NCI-H2107 treated with DMSO at 0.1 percent for 48 hours (cell line): ENCODE data around the gene CGB1.
A peak's percentile ranks its signal among the peaks of the same experiment; 100 is the strongest.
"Not testable (repeated sequence)": the region's sequence is repeated elsewhere in the genome, so short reads cannot be mapped to it uniquely, and the experiment has no call there.

ENCODE experiments used
- DNase-seq: peaks from one replicate; lab custom pipeline; 2025; ENCODE audit not compliant: unreplicated experiment; lab: John Stamatoyannopoulos, UW

The CGB1 gene

GRCh38 chr19:49036815-49037214, at the start of gene CGB1:
Gene CGB1, minus strand, starts transcription at chr19:49036895. Its CDS starts 184 bp downstream, at chr19:49036711.
- DNase-seq: not testable (repeated sequence)

DNA sequence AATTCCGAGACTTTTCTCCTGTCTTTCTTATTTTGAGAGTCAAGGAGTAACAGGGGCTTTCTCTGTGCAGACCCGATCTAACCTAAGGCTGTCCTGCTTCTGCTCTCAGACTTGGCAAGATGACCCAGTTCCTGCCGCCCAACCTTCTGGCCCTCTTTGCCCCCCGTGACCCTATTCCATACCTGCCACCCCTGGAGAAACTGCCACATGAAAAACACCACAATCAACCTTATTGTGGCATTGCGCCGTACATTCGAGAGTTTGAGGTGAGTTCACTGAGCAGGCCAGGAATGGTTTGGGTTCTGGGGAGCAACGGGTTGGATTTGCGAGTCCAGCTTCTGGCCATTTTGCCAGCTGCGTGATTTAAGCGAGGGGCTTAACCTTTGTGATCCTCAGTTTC, 49.6 kb upstream of the CGB1 start:
- DNase-seq: no peak

- DNase-seq: no peak
These were observed 49.2 kb upstream of the CGB1 start for GRCh38 chr19:49085868-49086232.

DNA sequence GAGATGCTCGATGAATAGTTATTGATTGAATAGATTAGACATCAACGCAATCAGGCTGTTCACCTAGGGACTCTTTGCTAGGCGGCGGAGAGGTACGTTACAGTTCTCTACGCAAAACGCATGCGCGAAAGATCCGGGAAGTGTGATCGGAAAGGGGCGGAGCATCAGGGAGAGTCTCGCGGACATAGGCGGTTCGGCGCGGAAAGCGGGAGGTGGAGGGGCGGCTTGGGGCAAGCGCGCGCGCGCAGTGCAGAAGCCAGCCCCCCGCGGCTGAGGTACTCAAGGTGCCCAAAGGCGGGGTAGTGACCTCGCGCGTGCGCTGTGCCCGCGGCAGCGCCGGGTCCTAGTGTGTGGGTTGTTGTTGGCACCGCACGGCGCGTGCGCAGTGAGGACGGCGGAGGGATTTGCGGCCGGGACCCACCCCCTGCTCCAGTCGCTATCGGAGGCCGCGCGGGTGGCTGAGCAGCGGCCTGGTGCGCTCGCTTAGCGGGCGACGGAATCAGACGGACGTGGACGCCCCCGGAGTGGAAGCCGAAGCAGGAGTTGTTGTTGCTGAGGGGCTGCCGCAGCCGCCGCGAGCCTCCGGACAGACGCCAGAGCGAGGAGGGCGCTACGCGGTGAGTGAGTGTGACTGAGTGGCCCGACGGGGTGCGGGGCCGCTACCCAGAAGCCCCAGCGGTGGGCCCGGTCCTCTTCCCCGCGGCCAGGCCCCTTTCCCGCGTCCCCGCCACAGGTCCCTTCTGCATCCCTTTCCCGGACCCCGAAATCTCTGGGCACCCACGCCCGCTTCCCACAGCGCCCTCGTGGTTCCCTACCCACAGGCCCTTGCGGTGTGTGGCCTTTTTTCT, 48.5 kb upstream of the CGB1 start, which contains the start of gene SNRNP70:
SNRNP70 (plus strand) TSS at position 432 of the 848 bp plus-strand sequence. CDS start 964 bp downstream, outside the sequence.
- peak; percentile 97 for DNase-seq

DNA sequence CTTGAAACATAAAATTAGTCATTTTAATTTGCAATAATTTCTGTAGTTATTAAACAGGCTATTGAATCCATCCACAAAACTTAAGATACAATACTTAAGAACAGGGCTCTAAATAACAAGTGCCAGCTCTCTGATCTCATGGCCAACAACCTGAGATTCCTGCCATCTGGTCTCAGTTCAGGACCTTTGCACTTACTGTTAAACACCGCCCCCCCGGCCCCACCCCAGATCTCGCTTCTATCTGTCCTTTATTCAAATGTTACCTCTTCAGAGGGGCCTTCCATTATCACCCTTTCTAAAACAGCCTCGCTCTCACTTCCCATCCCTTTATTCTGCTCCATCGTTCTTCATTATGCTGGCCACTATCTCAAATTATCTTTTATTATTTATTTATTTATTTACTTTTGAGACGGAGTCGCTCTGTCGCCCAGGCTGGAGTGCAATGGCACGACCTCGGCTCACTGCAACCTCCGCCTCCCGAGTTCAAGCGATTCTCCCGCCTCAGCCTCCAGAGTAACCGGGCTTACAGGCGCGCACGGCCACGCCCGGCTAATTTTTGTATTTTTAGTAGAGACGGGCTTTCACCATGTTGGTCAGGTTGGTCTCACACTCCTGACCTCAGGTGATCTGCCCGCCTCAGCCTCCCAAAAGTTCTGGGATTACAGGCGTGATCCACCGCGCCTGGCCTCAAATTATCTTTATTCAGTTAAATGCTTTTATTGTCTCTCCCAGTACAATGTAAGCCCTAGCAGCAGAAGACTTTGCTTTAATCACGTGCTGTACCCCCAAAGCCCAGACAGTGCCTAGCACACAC, 47.7 kb upstream of the CGB1 start:
- no peak for DNase-seq

DNA sequence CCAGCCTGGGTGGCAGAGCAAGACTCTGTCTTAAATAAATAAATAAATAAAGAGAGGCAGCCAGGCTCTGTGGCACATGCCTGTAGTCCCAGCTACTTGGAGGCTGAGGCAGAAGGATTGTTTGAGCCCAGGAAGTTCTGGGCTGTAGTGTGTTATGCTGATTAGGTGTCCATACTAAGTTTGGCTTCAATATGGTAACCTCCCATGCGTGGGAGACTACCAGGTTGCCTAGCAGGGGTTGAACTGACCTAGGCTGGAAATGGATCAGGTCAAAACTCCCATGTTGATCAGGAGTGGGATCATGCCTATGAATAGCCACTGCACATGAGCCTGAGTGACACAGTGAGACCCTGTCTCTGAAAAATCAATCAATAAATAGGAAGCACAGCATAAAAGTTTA, 44.6 kb upstream of the CGB1 start:
- no peak for DNase-seq

DNA sequence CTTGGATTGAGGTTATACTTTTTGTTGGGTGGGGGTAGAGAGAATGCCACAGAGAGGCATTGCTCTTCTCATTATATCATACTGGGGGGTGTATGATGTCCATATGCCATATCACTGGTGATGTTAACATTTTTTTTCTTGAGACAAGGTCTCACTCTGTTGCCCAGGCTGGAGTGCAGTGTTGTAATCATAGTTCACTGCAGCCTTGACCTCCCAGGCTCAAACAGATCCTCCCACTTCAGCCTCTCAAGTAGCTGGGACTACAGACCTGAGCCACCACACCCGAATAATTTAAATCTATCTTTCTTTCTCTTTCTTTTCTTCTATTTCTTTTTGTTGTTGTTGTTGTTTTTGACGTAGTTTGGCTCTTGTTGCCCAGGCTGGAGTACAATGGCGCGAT, 43.7 kb upstream of the CGB1 start:
- DNase-seq: no peak

DNA sequence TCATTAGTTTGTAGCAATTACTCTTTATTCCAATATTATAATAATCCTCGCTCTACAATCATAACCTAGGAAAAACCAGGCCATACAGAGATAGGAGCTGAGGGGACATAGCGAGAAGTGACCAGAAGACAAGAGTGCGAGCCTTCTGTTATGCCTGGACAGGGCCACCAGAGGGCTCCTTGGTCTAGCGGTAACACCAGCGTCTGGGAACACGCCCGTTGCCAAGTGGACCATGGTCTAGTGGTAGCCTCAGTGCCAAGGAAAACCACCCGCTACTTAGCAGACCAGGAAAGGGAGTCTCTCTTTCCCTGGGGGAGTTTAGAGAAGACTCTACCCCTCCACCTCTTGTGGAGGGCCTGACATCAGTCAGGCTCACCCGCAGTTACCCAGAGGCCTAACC, 38.2 kb upstream of the CGB1 start:
- DNase-seq: peak; percentile 7

DNA sequence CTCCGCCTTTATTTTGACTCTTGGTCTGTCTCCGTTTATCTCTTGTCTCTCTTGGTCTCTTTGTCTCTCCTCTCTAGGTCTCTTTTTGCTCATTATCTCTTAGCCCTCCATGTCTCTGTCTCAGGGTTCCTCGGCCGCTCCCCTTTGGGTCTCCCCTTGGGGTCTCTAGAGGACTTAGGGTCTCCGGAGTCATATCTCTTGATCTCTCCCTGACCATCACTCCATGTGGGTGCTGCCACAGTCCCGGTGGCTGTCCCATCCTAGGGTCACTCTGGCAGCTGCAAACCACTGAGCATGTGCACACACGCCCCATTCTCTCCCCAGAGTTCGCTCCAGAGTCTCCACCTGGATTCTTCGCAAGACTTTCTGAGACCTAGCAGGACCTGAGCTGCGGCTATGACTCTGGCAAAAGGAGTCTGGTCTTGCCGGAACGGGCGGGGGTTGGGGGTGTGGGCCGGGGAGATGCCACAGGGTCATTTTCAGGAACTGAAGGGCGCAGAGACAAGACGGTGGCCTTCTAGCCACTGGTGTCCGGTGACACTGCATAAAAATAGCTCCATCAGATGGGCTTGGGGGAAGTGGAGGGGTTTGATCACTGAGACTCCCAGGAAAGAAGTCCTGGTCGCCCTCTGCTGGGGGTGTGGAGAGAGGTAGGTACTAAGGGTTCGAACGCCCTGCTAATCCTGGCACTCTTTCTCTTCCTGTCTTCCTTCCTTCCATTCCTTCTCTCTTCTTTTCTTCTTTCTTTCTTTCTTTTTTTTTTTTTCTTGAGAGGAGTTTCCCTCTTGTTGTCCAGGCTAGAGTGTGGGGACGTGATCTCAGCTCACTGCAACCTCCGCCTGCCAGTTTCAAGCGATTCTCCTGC, 37.1 kb upstream of the CGB1 start:
- no peak for DNase-seq

DNA sequence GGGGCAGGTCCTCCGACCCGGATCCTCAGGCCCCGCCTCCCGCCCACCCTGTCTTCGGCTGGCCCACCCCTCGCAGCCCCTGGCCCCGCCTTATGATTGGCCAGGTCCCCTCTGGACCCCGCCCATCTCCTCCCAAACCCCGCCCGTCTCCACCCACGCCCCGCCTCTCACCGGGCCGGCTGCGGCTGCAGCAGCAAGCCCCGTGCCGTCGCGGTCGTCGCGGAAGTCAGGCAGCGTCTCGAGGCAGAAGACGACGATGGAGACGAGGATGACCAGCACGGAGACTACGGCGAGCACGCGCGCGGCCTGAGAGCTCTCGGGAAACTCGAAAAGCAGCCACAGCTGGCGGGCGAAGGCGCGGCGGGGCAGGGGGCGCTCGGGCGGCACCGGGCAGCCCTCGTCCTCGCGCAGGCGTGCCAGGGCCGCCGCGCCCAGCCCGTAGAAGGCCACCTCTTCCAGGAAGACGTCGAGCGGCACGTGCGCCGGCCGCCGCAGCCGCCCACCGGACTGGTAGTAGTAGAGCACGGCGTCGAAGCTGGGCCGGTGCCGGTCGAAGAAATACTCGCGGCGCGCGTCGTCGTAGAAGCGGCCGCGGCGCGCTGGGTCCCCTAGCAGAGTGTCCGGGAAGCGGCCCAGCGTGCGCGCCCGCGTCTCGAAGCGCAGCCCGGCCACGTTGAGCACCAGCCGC, 35.3 kb upstream of the CGB1 start:
- DNase-seq: no peak

DNA sequence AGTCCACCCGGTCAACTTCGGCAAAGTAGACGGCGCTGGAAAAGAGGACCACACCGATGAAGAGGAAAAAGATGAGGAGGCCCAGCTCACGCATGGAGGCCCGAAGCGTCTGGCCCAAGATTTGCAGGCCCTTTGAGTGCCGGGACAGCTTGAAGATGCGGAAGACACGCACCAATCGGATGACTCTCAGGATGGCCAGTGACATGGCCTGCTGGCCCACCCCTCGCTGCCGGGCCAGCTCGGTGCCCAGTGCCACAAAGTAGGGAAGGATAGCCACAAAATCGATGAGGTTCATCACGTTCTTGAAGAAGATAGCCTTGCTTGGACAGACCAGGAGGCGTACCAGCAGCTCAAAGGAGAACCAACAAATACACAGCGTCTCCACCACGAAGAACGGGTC, 33.7 kb upstream of the CGB1 start:
- DNase-seq: no peak

- DNase-seq: no peak
These were observed 32.3 kb upstream of the CGB1 start for GRCh38 chr19:49069026-49069425.

DNA sequence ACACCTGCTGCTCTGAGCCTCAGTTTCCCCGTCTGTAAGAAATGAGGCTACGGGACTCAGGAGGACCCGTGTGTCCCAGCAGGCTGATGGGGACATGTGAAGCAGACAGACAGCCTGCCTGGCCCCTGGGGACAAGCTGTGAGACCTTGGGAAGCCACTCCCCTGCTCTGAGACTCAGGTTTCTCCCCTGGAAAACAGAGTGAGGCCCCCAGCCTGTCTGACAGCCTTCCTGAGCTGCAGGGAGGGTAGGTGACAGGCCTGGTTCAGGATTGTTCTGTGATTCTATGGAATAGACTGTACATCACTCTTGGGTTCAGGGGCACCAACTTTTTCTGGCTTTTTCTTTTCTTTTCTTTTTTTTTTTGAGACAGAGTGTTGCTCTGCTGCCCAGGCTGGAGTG, 30.9 kb upstream of the CGB1 start:
- DNase-seq: no peak

DNA sequence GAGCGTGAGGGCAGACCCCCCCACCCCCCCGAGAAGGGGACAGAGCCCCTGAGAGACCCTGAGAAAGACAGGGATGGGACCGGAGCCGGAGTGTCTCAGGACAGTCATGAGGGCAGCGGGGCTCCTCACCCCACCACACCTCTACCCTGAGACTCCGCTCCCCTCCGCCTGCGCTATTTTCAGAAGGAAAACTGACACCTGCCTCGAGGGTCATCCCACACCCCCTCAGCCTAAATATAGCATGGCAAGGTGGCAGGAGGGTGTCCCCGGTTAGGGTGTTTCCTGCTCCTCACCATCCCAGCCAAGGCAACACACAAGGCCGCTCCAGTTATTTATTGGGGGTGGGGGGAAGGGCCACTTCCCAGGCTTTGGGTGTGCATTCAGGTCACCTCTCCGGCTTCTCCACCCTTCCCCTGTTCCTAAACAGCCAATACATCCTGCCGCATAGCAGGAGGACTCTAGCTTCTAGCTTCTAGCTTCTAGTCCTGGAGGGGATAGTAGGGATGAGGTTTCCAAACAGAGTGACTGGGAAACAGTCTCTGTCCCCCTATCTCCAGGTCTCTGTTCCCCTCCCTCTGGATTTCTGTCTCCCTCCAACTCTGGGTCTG, 29.3 kb upstream of the CGB1 start:
- no peak for DNase-seq

GRCh38 chr19:49064768-49065611, 28.3 kb upstream of the CGB1 start, which contains the start of gene NTF4:
Gene NTF4, minus strand, starts transcription at chr19:49064818. Its CDS starts 2,821 bp downstream, at chr19:49061997.
- no peak for DNase-seq

GRCh38 chr19:49064029-49064629, 27.4 kb upstream of the CGB1 start:
- no peak for DNase-seq

GRCh38 chr19:49061445-49061844, 24.8 kb upstream of the CGB1 start:
- no peak for DNase-seq

GRCh38 chr19:49061000-49061399, 24.3 kb upstream of the CGB1 start:
- no peak for DNase-seq

- DNase-seq: no peak
These were observed 22.4 kb upstream of the CGB1 start for GRCh38 chr19:49059053-49059452.
